ENCODE results near the gene CD44. TPM values are rescaled to one million over a fixed set of nuclear protein-coding genes. Genes with fewer than 3 reads are reported as not detected.

CD44 gene
- total RNA-seq, 1 experiment from 2014 or later = 6.1 TPM

DNA sequence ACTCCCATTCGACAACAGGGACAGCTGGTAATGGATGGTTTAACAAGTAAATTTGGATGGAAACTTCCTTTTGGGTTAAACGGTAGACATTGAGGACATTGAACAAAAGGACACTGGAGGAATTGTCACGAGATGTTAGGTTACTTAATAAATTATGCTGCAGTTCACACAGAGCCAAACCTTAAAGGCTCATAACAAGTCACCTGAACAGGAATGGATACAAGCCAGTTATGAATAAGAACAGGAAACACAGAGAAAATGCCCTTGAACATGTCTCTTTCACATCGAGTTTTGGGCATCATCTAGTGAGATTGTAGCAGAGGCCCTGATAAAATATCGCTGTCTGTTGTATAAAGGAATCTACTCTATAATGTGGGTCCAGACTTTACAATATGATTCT is 65.6 kb downstream of the CD44 start:
- H3K14ac ChIP-seq (ENCODE audit: insufficient read depth, low read length) = no peak overlapping the region
- no peaks in the 10 kb centered on the region for H3K23me2 ChIP-seq (ENCODE audit: insufficient read length, low read depth, low read length, poor library complexity, severe bottlenecking)
- no peak overlapping the region for H2BK12ac ChIP-seq (ENCODE audit: insufficient read length, low read depth, low read length)
- no peak for TF ChIP-seq CTCF (conservative IDR thresholded peaks at IDR 0.05)
- H2BK15ac ChIP-seq (ENCODE audit: low read depth, low read length) = no peak overlapping the region
- no peak overlapping the region for H3K27ac Mint-ChIP-seq
- no peak overlapping the region for H4K91ac ChIP-seq (ENCODE audit: insufficient read length, low read depth, low read length)
- peaks cover 9% of the 10 kb centered on the region; the same call in 1 of the 2 replicates for H3K4me1 ChIP-seq (ENCODE audit: insufficient read depth, low read length)
- no peaks in the 10 kb centered on the region for H3K9me3 Mint-ChIP-seq
- H3K4me3 Mint-ChIP-seq = no peak overlapping the region
- H3K79me1 ChIP-seq (ENCODE audit: insufficient read depth, low read depth, low read length, poor library complexity, severe bottlenecking) = no peaks in the 10 kb centered on the region
- DNase-seq = no peak
- no peak overlapping the region for H4K5ac ChIP-seq (ENCODE audit: insufficient read length, low read depth, low read length)
- no peak overlapping the region for H2BK20ac ChIP-seq (ENCODE audit: low read depth, low read length, poor library complexity, severe bottlenecking)
- WGBS (ENCODE audit: extremely low coverage, insufficient read length, low lambda C conversion rate) = no CpG with 5 or more reads among the region's 5 CpGs
- H3K27ac ChIP-seq (ENCODE audit: insufficient read length, low read depth, low read length) = no peak overlapping the region
- H4K20me1 ChIP-seq (ENCODE audit: control insufficient read depth, insufficient read depth, insufficient read length) = no peaks in the 10 kb centered on the region
- no peak overlapping the region for H2AK5ac ChIP-seq (ENCODE audit: insufficient read length, low read length)
- H3K79me2 ChIP-seq (ENCODE audit: insufficient read depth, low read length) = no peaks in the 10 kb centered on the region
- H4K8ac ChIP-seq (replicated peaks; ENCODE audit: insufficient read length, low read depth, low read length) = no peak overlapping the region
- H3K27me3 ChIP-seq (ENCODE audit: insufficient read depth, low read length) = no peaks in the 10 kb centered on the region
- no peaks in the 10 kb centered on the region for H3K9me3 ChIP-seq (ENCODE audit: control insufficient read depth, low read depth, low read length)
- H3K4ac ChIP-seq (ENCODE audit: low read depth, low read length) = no peak overlapping the region
- H3K9ac ChIP-seq (ENCODE audit: extremely low read depth, insufficient read length, low read length) = no peak overlapping the region
- no peak overlapping the region for H3T11ph ChIP-seq (ENCODE audit: low read length)
- H3K4me2 ChIP-seq (ENCODE audit: insufficient read depth, insufficient read length, low read length) = no peak overlapping the region
- H3K23ac ChIP-seq (ENCODE audit: insufficient read length, low read depth, low read length) = no peak overlapping the region
- peaks cover 6% of the 10 kb centered on the region for H3K27me3 Mint-ChIP-seq (ENCODE audit: low read depth)
- no peaks in the 10 kb centered on the region for H3K36me3 Mint-ChIP-seq (ENCODE audit: insufficient read depth in 1 of 3, low read depth in 3 of 3)
- H2BK5ac ChIP-seq (ENCODE audit: insufficient read length, low read length) = no peak overlapping the region
- no peak overlapping the region for H3K56ac ChIP-seq (ENCODE audit: insufficient read length, low read depth, low read length)
- peaks cover 15 to 20% of the 10 kb centered on the region in 2 experiments for H3K4me1 Mint-ChIP-seq
- no peak overlapping the region for H2BK120ac ChIP-seq (ENCODE audit: low read depth, low read length, poor library complexity, severe bottlenecking)
- no peak overlapping the region for H2AFZ ChIP-seq (ENCODE audit: low read length)
- H3K18ac ChIP-seq (ENCODE audit: insufficient read length, low read depth, low read length) = no peak overlapping the region
